HepG2 (cell line): ENCODE data around the gene ZFHX3. TPM values are rescaled to one million over a fixed set of nuclear protein-coding genes. Genes with fewer than 3 reads are reported as not detected.

Source experiments
- AHDC1 ChIP-seq: sonication (generic); formaldehyde crosslinking; IDR thresholded peaks from 2 replicates; pipeline ENCODE4 v1.5.1; 2020; ENCODE audit warnings: mild to moderate bottlenecking, missing genetic modification reagents, borderline replicate concordance
- HHEX ChIP-seq: IDR thresholded peaks from 2 replicates; pipeline ENCODE4 v1.6.1; 2016; ENCODE audit warnings: control low read depth
- IKZF4 ChIP-seq: sonication (generic); formaldehyde crosslinking; IDR thresholded peaks from 2 replicates; pipeline ENCODE4 v1.5.1; 2020; ENCODE audit warnings: borderline replicate concordance, mild to moderate bottlenecking, low read depth, missing genetic modification reagents; ENCODE audit errors: not compliant biosample characterization
- MXI1 ChIP-seq: IDR thresholded peaks from 3 replicates; pipeline ENCODE4 v1.6.1; 2012; ENCODE audit warnings: low read depth, low read length, inconsistent platforms, borderline replicate concordance
- SALL2 ChIP-seq: sonication (generic); formaldehyde crosslinking; IDR thresholded peaks from 2 replicates; pipeline ENCODE4 v1.8.1; 2023; ENCODE audit warnings: mild to moderate bottlenecking, missing genetic modification reagents, inconsistent platforms
- SKIL ChIP-seq: sonication (generic); formaldehyde crosslinking; IDR thresholded peaks from 2 replicates; pipeline ENCODE4 v1.8.0; 2022; ENCODE audit warnings: missing genetic modification reagents, mild to moderate bottlenecking, moderate library complexity, borderline replicate concordance
- SUZ12 ChIP-seq: fragments of 150-350 bp; IDR thresholded peaks from 2 replicates; pipeline ENCODE4 v1.6.1; 2014; ENCODE audit warnings: low read depth, low read length
- ZHX2 ChIP-seq, 2 experiments: sonication (generic) in 1 of 2; formaldehyde crosslinking in 1 of 2; IDR thresholded peaks; 2 replicates each; pipeline versions ENCODE4 v1.6.1 to v1.9.0; 2014 to 2022; ENCODE audit warnings: antibody characterized with exemption in 1 of 2, borderline replicate concordance in 1 of 2, inconsistent platforms in 1 of 2, low read depth in 1 of 2, missing genetic modification reagents in 1 of 2
- ZNF354B ChIP-seq: sonication (generic); formaldehyde crosslinking; IDR thresholded peaks from 2 replicates; pipeline ENCODE4 v1.8.0; 2022; ENCODE audit warnings: mild to moderate bottlenecking, missing genetic modification reagents
- ZNF501 ChIP-seq: sonication (generic); formaldehyde crosslinking; IDR thresholded peaks from 2 replicates; pipeline ENCODE4 v1.5.1; 2020; ENCODE audit warnings: mild to moderate bottlenecking, moderate library complexity, missing genetic modification reagents
- ZNF552 ChIP-seq: sonication (generic); formaldehyde crosslinking; IDR thresholded peaks from 2 replicates; pipeline ENCODE4 v1.9.0; 2022; ENCODE audit warnings: missing genetic modification reagents, mild to moderate bottlenecking, borderline replicate concordance
- polyA plus RNA-seq, 8 experiments: library from polyadenylated mRNA; depleted of rRNA in 3 of 8; stranded (reverse) in 7 of 8; unstranded in 1 of 8; fragments of >200 nt; fragmentation: Illumina TruSeq in 4 of 8; extraction: Trizol in 4 of 8; gene quantifications; 2 replicates each; pipeline versions ENCODE4 v1.2.1 to v1.2.3, GENCODE V29; 2011 to 2016; ENCODE audit warnings: low read depth in 4 of 8, missing spikeins in 1 of 8, mixed read lengths in 1 of 8; ENCODE audit not compliant: insufficient read depth in 1 of 8
- total RNA-seq, 5 experiments: library from RNA; depleted of rRNA; stranded (reverse); fragments of >200 nt; fragmentation: Illumina TruSeq; extraction: Trizol; gene quantifications; 2 replicates each; pipeline ENCODE4 v1.2.3, GENCODE V29; 2016; ENCODE audit warnings: low read depth in 1 of 5
- TF ChIP-seq, protein P1 (sequence below): sonication (generic); formaldehyde crosslinking; IDR thresholded peaks from 2 replicates; pipeline ENCODE4 v1.8.0; 2022; ENCODE audit warnings: mild to moderate bottlenecking, missing genetic modification reagents

Gene ZFHX3
- total and polyA plus RNA-seq, 2 of the 13 experiments (the other 11 are each of a cell fraction or from before 2014, with no cell fraction given) = 5.0 to 6.0 TPM

- no peak; the same call in 1 of the 2 replicates for TF ChIP-seq ZHX2 (IDR thresholded peaks at IDR 0.05; ENCODE audit: low read depth)
- no peak for TF ChIP-seq ZHX2 (CRISPR knock-in tag; IDR thresholded peaks at IDR 0.05; ENCODE audit: borderline replicate concordance)
- TF ChIP-seq IKZF4 (CRISPR knock-in tag) = no peak
- TF ChIP-seq ZNF354B = no peak
- no peak; the same call in 1 of the 2 replicates for TF ChIP-seq ZNF552 (CRISPR knock-in tag)
- 0 out of 2 replicates have a peak, but pooled peaks have one; percentile 6 for TF ChIP-seq SALL2 (CRISPR knock-in tag)
- TF ChIP-seq, protein P1, sequence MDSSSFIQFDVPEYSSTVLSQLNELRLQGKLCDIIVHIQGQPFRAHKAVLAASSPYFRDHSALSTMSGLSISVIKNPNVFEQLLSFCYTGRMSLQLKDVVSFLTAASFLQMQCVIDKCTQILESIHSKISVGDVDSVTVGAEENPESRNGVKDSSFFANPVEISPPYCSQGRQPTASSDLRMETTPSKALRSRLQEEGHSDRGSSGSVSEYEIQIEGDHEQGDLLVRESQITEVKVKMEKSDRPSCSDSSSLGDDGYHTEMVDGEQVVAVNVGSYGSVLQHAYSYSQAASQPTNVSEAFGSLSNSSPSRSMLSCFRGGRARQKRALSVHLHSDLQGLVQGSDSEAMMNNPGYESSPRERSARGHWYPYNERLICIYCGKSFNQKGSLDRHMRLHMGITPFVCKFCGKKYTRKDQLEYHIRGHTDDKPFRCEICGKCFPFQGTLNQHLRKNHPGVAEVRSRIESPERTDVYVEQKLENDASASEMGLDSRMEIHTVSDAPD (CRISPR knock-in tag) = no peak
- no peak for TF ChIP-seq SUZ12
- TF ChIP-seq SKIL (CRISPR knock-in tag) = peak; percentile 95
- peak; percentile 57; the same call in 1 of the 3 replicates for TF ChIP-seq MXI1
- TF ChIP-seq AHDC1 (CRISPR knock-in tag) = peak; percentile 87; the same call in 1 of the 2 replicates
- TF ChIP-seq HHEX = no peak
- peak; percentile 72 for TF ChIP-seq ZNF501 (CRISPR knock-in tag)
Observed at GRCh38 chr16:72877374-72878028, 170.4 kb downstream of the ZFHX3 start (continued).
